Activated naive CD4-positive, alpha-beta T cell treated with anti-CD3 and anti-CD28 coated beads, Interleukin-2, amount 50 U/mL, for 24 hours (primary cell): ENCODE results near the gene ZNF581.
A peak's percentile ranks its signal among the peaks of the same experiment; 100 is the strongest.

ENCODE experiments used
- H3K27ac Mint-ChIP-seq: one replicate; pipeline ENCODE4 v1.8.0; 2021; ENCODE audit warnings: mild to moderate bottlenecking, mixed read lengths
- H3K27me3 Mint-ChIP-seq: one replicate; pipeline ENCODE4 v1.8.0; 2021; ENCODE audit warnings: mixed read lengths
- H3K36me3 Mint-ChIP-seq: one replicate; pipeline ENCODE4 v1.8.0; 2021; ENCODE audit warnings: mixed read lengths
- H3K4me1 Mint-ChIP-seq: one replicate; pipeline ENCODE4 v1.8.0; 2021; ENCODE audit warnings: mixed read lengths
- H3K4me3 Mint-ChIP-seq: one replicate; pipeline ENCODE4 v1.8.0; 2021; ENCODE audit warnings: mild to moderate bottlenecking, mixed read lengths
- H3K9me3 Mint-ChIP-seq: one replicate; pipeline ENCODE4 v1.8.0; 2021; ENCODE audit warnings: mixed read lengths

The ZNF581 gene

DNA sequence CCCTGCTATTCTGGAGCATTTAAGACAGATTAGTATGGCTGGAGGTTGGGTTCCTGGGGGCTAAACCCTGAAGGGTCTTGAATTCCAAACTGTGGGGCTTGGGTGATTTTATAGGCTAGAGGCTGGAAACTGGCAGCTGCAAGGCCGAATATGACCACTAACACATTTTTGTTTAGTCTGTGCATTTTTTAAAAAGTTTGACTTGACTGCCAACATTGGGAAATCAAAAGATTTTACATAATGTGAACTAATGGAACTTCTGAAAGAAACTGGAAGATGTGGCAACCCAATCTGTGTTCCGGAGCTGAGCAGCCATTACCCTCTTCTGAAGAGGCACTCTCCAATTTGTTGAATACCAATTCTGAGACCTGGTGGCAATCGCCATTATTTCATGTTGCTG, 24.2 kb upstream of the ZNF581 start:
- Mint-ChIP-seq H3K9me3 (no peaks in the 10 kb centered on the region), H3K27me3 (no peaks in the 10 kb centered on the region), H3K4me1 (peaks cover 28% of the 10 kb centered on the region), H3K36me3 (peaks cover 6% of the 10 kb centered on the region), H3K27ac (no peak overlapping the region), H3K4me3 (no peak overlapping the region)

DNA sequence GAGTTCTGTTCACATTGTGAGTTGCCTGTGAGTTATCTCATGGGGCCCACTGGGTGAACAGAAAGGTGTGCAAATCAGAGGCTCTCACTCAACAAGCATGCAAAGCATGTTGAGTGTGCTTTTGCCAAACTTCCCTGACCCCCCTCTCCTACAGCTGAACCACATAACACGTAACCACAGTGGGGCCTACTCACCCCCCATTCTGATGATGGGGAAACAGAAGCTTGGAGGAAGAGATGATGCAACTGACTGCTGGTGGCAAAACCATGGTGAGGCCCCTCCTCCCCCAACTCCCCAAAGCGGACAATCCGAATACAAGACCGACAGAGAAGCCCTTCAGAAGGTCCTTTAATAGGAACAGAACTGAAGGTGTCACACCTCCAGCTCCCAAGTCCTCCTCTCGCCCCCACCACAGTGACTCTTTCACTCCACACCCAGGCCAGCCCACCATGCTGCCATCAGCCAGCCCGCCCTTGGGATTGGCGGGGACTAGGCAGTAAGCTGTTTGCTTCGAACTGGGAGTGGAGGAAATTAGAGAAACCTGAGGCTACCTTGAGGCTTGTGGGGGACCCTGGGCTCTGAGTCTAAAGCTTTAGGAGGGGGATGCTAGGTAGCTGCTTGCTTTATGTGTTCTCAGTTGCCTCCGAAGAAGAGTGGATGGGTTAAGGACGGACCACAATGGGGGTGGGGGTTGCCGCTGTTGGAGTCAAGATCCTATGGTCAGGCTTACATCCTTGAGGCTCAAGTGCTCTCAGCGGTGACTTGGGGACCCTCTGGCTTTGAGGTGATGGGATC, 22.8 kb upstream of the ZNF581 start:
- Mint-ChIP-seq H3K27ac (peak overlapping the region; percentile 30), H3K9me3 (no peaks in the 10 kb centered on the region), H3K27me3 (no peaks in the 10 kb centered on the region), H3K4me3 (no peak overlapping the region), H3K36me3 (peaks cover 5% of the 10 kb centered on the region), H3K4me1 (peaks cover 37% of the 10 kb centered on the region)

DNA sequence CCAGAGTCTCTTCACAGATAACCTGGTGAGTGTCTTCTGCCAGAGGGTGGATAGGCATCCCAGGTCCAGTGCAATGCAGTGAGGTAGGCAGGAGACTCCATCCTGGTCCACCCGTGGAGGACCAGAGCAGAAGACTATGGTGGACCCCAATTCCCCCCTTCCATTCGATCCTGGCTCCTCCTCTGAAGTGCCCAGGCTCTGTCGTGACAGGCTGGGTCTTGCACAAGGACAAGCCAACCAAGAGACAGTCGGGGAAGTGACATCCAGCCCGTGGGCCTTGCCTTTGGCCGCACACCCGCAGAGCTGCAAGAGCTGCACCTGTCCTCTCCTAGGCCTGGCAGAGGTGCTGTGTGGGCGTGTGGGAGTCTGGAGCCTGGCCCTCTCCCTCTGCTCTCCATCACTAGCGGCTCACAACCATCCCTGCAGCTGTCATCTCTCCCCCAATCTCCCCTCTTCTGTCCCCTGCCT, 22.2 kb upstream of the ZNF581 start:
- no peak overlapping the region for H3K4me3 Mint-ChIP-seq
- no peaks in the 10 kb centered on the region for H3K9me3 Mint-ChIP-seq
- H3K4me1 Mint-ChIP-seq, result peaks cover 42% of the 10 kb centered on the region
- H3K27me3 Mint-ChIP-seq, result no peaks in the 10 kb centered on the region
- H3K36me3 Mint-ChIP-seq, result peaks cover 5% of the 10 kb centered on the region
- no peak overlapping the region for H3K27ac Mint-ChIP-seq

GRCh38 chr19:55621673-55622231, 21.7 kb upstream of the ZNF581 start:
- Mint-ChIP-seq H3K4me1 (peaks cover 47% of the 10 kb centered on the region), H3K4me3 (no peak overlapping the region), H3K9me3 (no peaks in the 10 kb centered on the region), H3K27ac (no peak overlapping the region), H3K36me3 (peaks cover 5% of the 10 kb centered on the region), H3K27me3 (no peaks in the 10 kb centered on the region)

GRCh38 chr19:55622242-55622969, 21.0 kb upstream of the ZNF581 start:
- Mint-ChIP-seq H3K27me3 (no peaks in the 10 kb centered on the region), H3K27ac (no peak overlapping the region), H3K9me3 (no peaks in the 10 kb centered on the region), H3K4me3 (no peak overlapping the region), H3K4me1 (peaks cover 51% of the 10 kb centered on the region), H3K36me3 (peaks cover 3% of the 10 kb centered on the region)

GRCh38 chr19:55623130-55623529, 20.3 kb upstream of the ZNF581 start:
- Mint-ChIP-seq H3K36me3 (peaks cover 2% of the 10 kb centered on the region), H3K4me1 (peaks cover 51% of the 10 kb centered on the region), H3K4me3 (peak overlapping the region; percentile 7), H3K27me3 (no peaks in the 10 kb centered on the region), H3K9me3 (no peaks in the 10 kb centered on the region), H3K27ac (peak overlapping the region; percentile 31)

DNA sequence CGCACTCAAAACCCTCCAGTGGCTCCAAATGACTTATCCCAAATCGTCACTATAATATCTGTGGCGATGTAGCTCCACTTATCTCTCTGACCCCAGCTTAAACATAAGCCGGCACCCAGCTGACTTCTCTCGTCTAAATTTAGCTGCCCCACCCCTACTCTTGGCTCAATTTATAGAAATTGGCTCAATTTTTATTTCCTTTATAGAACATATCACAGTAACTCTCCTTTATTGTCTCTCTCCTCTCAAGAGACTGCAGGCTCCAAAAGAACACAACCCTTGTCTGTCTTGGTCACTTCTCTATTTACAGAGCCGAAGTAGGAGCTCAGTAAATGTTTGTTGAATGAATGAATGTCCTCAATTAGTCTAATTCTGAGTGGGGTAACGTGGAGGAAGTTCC, 19.9 kb upstream of the ZNF581 start:
- Mint-ChIP-seq H3K4me3 (peak overlapping the region; percentile 7), H3K36me3 (peaks cover 2% of the 10 kb centered on the region), H3K27me3 (no peaks in the 10 kb centered on the region), H3K9me3 (no peaks in the 10 kb centered on the region), H3K4me1 (peaks cover 51% of the 10 kb centered on the region), H3K27ac (peak overlapping the region; percentile 31)

GRCh38 chr19:55624109-55625003, 19.1 kb upstream of the ZNF581 start, which contains the start of gene ZNF784:
Gene ZNF784, minus strand, starts transcription at chr19:55624566. Its CDS starts 5 bp downstream, at chr19:55624561.
- Mint-ChIP-seq H3K27ac (peak within 1 kb of the TSS; percentile 98), H3K9me3 (no peaks in the 10 kb centered on the region), H3K27me3 (no peaks in the 10 kb centered on the region), H3K4me3 (peak within 1 kb of the TSS; percentile 89), H3K4me1 (peaks cover 51% of the 10 kb centered on the region), H3K36me3 (peaks cover 2% of the 10 kb centered on the region)

- Mint-ChIP-seq H3K4me3 (peak overlapping the region; percentile 89), H3K27ac (peak overlapping the region; percentile 98), H3K9me3 (no peaks in the 10 kb centered on the region), H3K27me3 (no peaks in the 10 kb centered on the region), H3K36me3 (peaks cover 2% of the 10 kb centered on the region), H3K4me1 (peaks cover 46% of the 10 kb centered on the region)
These were observed 18.5 kb upstream of the ZNF581 start for GRCh38 chr19:55625004-55625326.

- Mint-ChIP-seq H3K36me3 (peaks cover 2% of the 10 kb centered on the region), H3K27me3 (no peaks in the 10 kb centered on the region), H3K4me1 (peaks cover 33% of the 10 kb centered on the region), H3K9me3 (no peaks in the 10 kb centered on the region), H3K4me3 (peak overlapping the region; percentile 74), H3K27ac (peak overlapping the region; percentile 51)
These were observed 17.1 kb upstream of the ZNF581 start for GRCh38 chr19:55626350-55626749.

DNA sequence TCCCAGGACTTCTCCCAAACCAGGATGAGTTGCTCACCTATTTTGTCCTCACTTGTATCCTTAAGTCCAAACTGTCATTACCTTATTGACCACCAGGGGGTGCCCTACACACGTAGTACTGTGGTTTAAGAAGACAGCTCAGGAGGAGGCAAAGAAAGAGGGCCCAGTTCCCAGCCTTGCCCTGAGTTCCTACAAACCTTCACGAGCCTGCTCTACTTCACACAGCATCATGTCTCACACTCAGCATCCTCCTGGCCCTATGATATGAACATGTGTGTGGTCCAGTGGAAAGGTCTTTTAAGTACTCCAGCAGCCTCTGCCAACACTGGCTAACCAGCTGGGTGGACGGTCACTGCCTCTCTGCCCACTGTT, 11.0 kb upstream of the ZNF581 start:
- Mint-ChIP-seq H3K27me3 (no peaks in the 10 kb centered on the region), H3K36me3 (peaks cover 7% of the 10 kb centered on the region), H3K4me1 (peaks cover 44% of the 10 kb centered on the region), H3K9me3 (no peaks in the 10 kb centered on the region), H3K27ac (peak overlapping the region; percentile 76), H3K4me3 (peak overlapping the region; percentile 12)

- H3K36me3 Mint-ChIP-seq, result peaks cover 12% of the 10 kb centered on the region
- no peak overlapping the region for H3K4me3 Mint-ChIP-seq
- H3K4me1 Mint-ChIP-seq, result peaks cover 51% of the 10 kb centered on the region
- no peak overlapping the region for H3K27ac Mint-ChIP-seq
- no peaks in the 10 kb centered on the region for H3K9me3 Mint-ChIP-seq
- H3K27me3 Mint-ChIP-seq, result no peaks in the 10 kb centered on the region
These were observed 9.6 kb upstream of the ZNF581 start for GRCh38 chr19:55633861-55634260.

DNA sequence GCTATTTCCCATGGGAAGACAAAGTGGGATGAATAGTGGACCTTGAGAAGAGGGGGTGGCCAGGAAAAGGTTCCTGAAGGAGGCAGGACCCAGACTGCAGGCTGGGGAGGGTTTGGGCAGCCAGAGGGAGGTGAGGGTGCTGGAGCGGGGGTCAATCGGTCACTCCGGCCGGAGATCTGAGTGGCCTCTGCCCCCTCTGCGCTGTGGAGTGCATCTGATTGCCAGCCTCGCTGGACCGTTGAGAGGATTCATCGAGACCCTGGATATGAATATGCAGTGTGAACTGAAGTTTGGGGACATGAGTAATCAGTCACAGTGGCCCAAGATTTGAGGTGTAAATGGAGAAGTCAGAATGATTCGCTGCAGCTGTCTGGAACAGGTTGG, 8.1 kb upstream of the ZNF581 start:
- peaks cover 58% of the 10 kb centered on the region for H3K4me1 Mint-ChIP-seq
- no peaks in the 10 kb centered on the region for H3K27me3 Mint-ChIP-seq
- peak overlapping the region; percentile 100 for H3K27ac Mint-ChIP-seq
- H3K4me3 Mint-ChIP-seq, result peak overlapping the region; percentile 96
- peaks cover 15% of the 10 kb centered on the region for H3K36me3 Mint-ChIP-seq
- no peaks in the 10 kb centered on the region for H3K9me3 Mint-ChIP-seq

DNA sequence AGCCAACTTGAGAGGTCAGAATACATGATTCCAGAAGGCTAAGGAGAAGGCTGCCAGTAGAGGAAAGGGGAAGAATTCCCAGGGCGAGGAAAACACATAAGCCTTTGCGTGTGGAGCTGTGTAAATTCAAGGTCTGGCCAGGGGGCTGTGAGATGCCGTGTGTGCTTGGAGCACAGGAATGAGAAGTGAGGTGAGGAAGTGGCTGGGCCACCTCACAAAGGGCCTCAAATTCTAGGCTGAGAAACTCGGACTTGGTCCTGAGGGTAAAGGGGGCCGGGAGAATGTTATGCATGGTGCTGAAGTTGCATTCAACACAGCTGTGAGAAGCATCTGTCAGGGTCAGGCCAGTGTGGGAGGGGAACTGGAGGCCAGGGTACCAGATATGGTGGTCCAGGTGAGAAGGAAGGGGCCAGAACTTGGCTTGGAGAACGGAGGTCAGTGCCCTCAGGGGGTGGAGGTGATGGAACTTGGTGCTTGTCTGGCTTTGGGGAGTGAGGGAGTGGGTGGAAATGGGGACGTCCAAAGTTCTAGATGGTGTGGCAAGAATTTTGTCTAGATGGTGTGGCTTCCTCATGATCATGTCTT, 7.5 kb upstream of the ZNF581 start:
- Mint-ChIP-seq H3K4me3 (peak overlapping the region; percentile 96), H3K9me3 (no peaks in the 10 kb centered on the region), H3K36me3 (peaks cover 15% of the 10 kb centered on the region), H3K4me1 (peaks cover 61% of the 10 kb centered on the region), H3K27me3 (no peaks in the 10 kb centered on the region), H3K27ac (peak overlapping the region; percentile 100)

DNA sequence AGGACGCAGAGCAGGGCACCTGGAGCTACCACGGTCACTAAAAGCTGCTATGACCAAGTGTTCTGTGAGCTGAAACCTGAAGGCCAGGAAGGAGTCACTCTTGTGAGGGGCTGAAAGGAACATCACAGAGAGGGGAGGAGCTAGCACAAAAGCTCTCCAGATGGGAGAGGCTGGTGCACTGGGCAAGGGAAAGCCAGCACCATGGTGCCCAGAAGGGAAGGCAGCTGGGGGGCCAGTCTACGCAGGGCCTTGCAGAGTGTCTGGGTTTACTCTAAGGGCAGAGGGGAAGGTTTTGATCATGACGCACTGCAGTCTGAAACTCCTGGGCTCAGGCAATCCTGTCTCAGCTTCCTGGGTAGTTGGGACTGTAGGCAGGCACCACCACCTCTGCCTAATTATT, 6.7 kb upstream of the ZNF581 start:
- H3K27me3 Mint-ChIP-seq, result no peaks in the 10 kb centered on the region
- no peaks in the 10 kb centered on the region for H3K9me3 Mint-ChIP-seq
- peaks cover 15% of the 10 kb centered on the region for H3K36me3 Mint-ChIP-seq
- peaks cover 61% of the 10 kb centered on the region for H3K4me1 Mint-ChIP-seq
- peak overlapping the region; percentile 100 for H3K27ac Mint-ChIP-seq
- peak overlapping the region; percentile 96 for H3K4me3 Mint-ChIP-seq
